B cell (primary cell): ENCODE data around the gene SNTG2. TPM values are rescaled to one million over a fixed set of nuclear protein-coding genes. Genes with fewer than 3 reads are reported as not detected.

Experiments
- ATAC-seq: fragments of 200-7000 bp; cut with Tn5 transposase; one replicate; pipeline ENCODE4 v1.10.0; 2021; ENCODE audit warnings: low read depth, mild to moderate bottlenecking, moderate number of reproducible peaks, moderate library complexity
- CTCF ChIA-PET: fragments of 350-600 bp; sonication (Branson Sonifier 250); formaldehyde crosslinking; loops from one replicate; lab custom pipeline; 2021; ENCODE audit warnings: antibody characterized with exemption, inconsistent platforms; lab: Charles Lee
- POLR2A ChIA-PET: fragments of 350-600 bp; sonication (Branson Sonifier 250); formaldehyde crosslinking; loops from one replicate; lab custom pipeline; 2021; ENCODE audit warnings: antibody characterized with exemption; lab: Charles Lee
- DNase-seq: peaks from one replicate; pipeline ENCODE4 v3.0.0; 2013
- H2AFZ ChIP-seq: 2 replicates; pipeline ENCODE4 v1.6.1; 2012; ENCODE audit warnings: mild to moderate bottlenecking, low read depth, low read length; ENCODE audit not compliant: insufficient read depth, poor library complexity, severe bottlenecking
- H3K27ac ChIP-seq, 2 donors: 1 replicate in 1 of 2; 2 replicates in 1 of 2; pipeline ENCODE4 v1.5.1; 2012 to 2013; ENCODE audit warnings: low read length in 2 of 2, mild to moderate bottlenecking in 2 of 2, moderate library complexity in 1 of 2
- H3K27me3 ChIP-seq, 4 experiments: fragments of 200-600 bp in 1 of 4; sonication (generic) in 1 of 4; replicated peaks in 1 of 4; 1 replicate in 2 of 4; 2 replicates in 2 of 4; pipeline versions ENCODE4 v1.6.1 to v1.7.0; 2013 to 2016; ENCODE audit warnings: low read length in 3 of 4, mild to moderate bottlenecking in 2 of 4, mixed read lengths in 1 of 4, moderate library complexity in 1 of 4; ENCODE audit not compliant: insufficient read depth in 4 of 4, control insufficient read depth in 3 of 4; ENCODE audit errors: control extremely low read depth in 1 of 4
- H3K36me3 ChIP-seq, 2 experiments: replicated peaks in 1 of 2; 1 replicate in 1 of 2; 2 replicates in 1 of 2; pipeline versions ENCODE4 v1.6.1 to v1.7.1; 2013; ENCODE audit warnings: low read length in 1 of 2; ENCODE audit not compliant: insufficient read depth in 2 of 2, control insufficient read depth in 1 of 2; ENCODE audit errors: control extremely low read depth in 1 of 2, extremely low read depth in 1 of 2
- H3K4me1 ChIP-seq, 2 donors: fragments of 200-600 bp in 1 of 2; sonication (generic) in 1 of 2; 1 replicate in 1 of 2; 2 replicates in 1 of 2; pipeline versions ENCODE4 v1.5.1 to v1.6.1; 2013 to 2017; ENCODE audit warnings: low read length in 2 of 2; ENCODE audit not compliant: control insufficient read depth in 2 of 2, insufficient read depth in 2 of 2
- H3K4me2 ChIP-seq: replicated peaks from 2 replicates; pipeline ENCODE3; 2012; ENCODE audit warnings: mild to moderate bottlenecking, low read depth, low read length; ENCODE audit not compliant: poor library complexity, severe bottlenecking
- H3K4me3 ChIP-seq, 5 experiments: fragments of 200-600 bp in 1 of 5; sonication (generic) in 1 of 5; 1 replicate in 3 of 5; 2 replicates in 2 of 5; pipeline versions ENCODE4 v1.5.1 to v1.7.0; 2011 to 2016; ENCODE audit warnings: low read length in 4 of 5, mild to moderate bottlenecking in 4 of 5, low read depth in 2 of 5, control low read depth in 1 of 5, moderate library complexity in 1 of 5; ENCODE audit not compliant: insufficient read depth in 1 of 5; ENCODE audit errors: control extremely low read depth in 1 of 5, extremely low read depth in 1 of 5
- H3K79me2 ChIP-seq: fragments of 200-600 bp; sonication (generic); one replicate; pipeline ENCODE4 v1.6.0; 2016; ENCODE audit warnings: low read length; ENCODE audit not compliant: control insufficient read depth, insufficient read depth
- H3K9ac ChIP-seq: fragments of 200-600 bp; sonication (generic); 2 replicates; pipeline ENCODE4 v1.6.1; 2017; ENCODE audit warnings: mild to moderate bottlenecking, low read length, moderate library complexity
- H3K9me3 ChIP-seq, 3 donors: one replicate each; pipeline versions ENCODE4 v1.6.1 to v1.7.1; 2013; ENCODE audit warnings: low read length in 2 of 3; ENCODE audit not compliant: control insufficient read depth in 2 of 3, insufficient read depth in 1 of 3; ENCODE audit errors: control extremely low read depth in 1 of 3
- H4K20me1 ChIP-seq: 2 replicates; pipeline ENCODE4 v1.6.0; 2012; ENCODE audit warnings: mild to moderate bottlenecking, low read length; ENCODE audit not compliant: insufficient read depth, control insufficient read depth, poor library complexity, severe bottlenecking
- H3K27ac Mint-ChIP-seq: one replicate; pipeline ENCODE4 v1.8.0; 2021; ENCODE audit warnings: mixed read lengths
- H3K27me3 Mint-ChIP-seq: one replicate; pipeline ENCODE4 v1.8.0; 2021; ENCODE audit warnings: mixed read lengths
- H3K4me1 Mint-ChIP-seq: one replicate; pipeline ENCODE4 v1.8.0; 2021; ENCODE audit warnings: mixed read lengths
- H3K4me3 Mint-ChIP-seq: one replicate; pipeline ENCODE4 v1.8.0; 2021; ENCODE audit warnings: mixed read lengths
- H3K9me3 Mint-ChIP-seq: one replicate; pipeline ENCODE4 v1.8.0; 2022; ENCODE audit warnings: mixed read lengths; ENCODE audit not compliant: insufficient read depth
- EZH2 ChIP-seq: IDR thresholded peaks from 2 replicates; pipeline ENCODE4 v1.6.1; 2012; ENCODE audit warnings: borderline replicate concordance, low read depth, mild to moderate bottlenecking, moderate library complexity, low read length; ENCODE audit not compliant: insufficient read depth, poor library complexity, severe bottlenecking
- whole genome bisulfite sequencing: methylation state at CpG from one replicate; pipeline ENCODE4 v1.1.5; 2013; ENCODE audit warnings: missing lambda C conversion rate; ENCODE audit not compliant: insufficient coverage; 5-methylcytosine and 5-hydroxymethylcytosine counted together
- intact Hi-C: fragments of 100-400 bp; cut with micrococcal nuclease; formaldehyde crosslinking; loops from one replicate; pipeline ENCODE4 v1.10.0; 2022
- polyA plus RNA-seq: library from polyadenylated mRNA; depleted of rRNA; stranded (reverse); fragments of >200 nt; gene quantifications from 2 replicates; pipeline ENCODE4 v1.2.3, GENCODE V29; 2012
- total RNA-seq, 2 donors: library from RNA; stranded (reverse); fragments of 120-200 nt in 1 of 2; gene quantifications; 1 replicate in 1 of 2; 2 replicates in 1 of 2; pipeline versions ENCODE4 v1.2.3 to v1.2.4, GENCODE V29; 2013 to 2022
- TF ChIP-seq, protein P1 (sequence below): fragments of 200-600 bp; IDR thresholded peaks from one replicate; pipeline ENCODE4 v1.8.0; 2022; ENCODE audit warnings: antibody characterized with exemption, mild to moderate bottlenecking

Gene SNTG2
- total and polyA plus RNA-seq, 2 donors (not counting 1 experiment from before 2014, with no cell fraction given) = 2.1 to 2.4 TPM

DNA sequence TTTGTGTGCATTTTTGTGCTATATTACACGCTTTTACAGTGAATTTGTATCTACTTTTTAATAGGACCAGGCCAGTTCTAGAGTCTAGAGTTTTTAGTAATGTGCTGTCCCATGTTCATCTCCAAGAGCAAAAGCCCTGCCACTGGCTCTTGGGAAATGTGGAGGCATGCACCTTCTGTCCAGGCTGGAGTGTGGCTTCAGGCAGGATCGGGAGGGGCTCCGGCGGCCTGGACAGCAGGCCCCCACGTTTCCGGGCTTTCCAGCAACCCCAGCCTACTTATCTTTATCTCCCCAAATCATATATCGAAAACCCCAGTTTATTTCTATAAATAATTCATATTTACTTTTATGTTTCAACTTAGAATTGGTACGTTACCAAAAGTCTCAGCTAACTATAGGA lies 78.2 kb downstream of the SNTG2 start:
- WGBS = 100% methylated on average over 1 of the region's 8 CpGs
- Histone ChIP-seq H3K4me2 (no peak overlapping the region), H3K9me3 (peaks cover 0 to 3% (median 0%) of the 10 kb centered on the region in 3 donors), H3K79me2 (no peaks in the 10 kb centered on the region), H3K27ac (no peak overlapping the region), H3K27me3 (no peaks in the 10 kb centered on the region), H3K4me1 (no peaks in the 10 kb centered on the region), H3K36me3 (no peaks in the 10 kb centered on the region), H2AFZ (no peak overlapping the region), H3K9ac (no peak overlapping the region), H4K20me1 (no peaks in the 10 kb centered on the region), H3K4me3 (no peak overlapping the region)
- CTCF ChIA-PET = no interaction called here
- Mint-ChIP-seq H3K27me3 (peaks cover 4% of the 10 kb centered on the region), H3K4me3 (no peak overlapping the region), H3K9me3 (no peaks in the 10 kb centered on the region), H3K4me1 (no peaks in the 10 kb centered on the region), H3K27ac (no peak overlapping the region)
- DNase-seq = no peak
- TF ChIP-seq, protein P1, sequence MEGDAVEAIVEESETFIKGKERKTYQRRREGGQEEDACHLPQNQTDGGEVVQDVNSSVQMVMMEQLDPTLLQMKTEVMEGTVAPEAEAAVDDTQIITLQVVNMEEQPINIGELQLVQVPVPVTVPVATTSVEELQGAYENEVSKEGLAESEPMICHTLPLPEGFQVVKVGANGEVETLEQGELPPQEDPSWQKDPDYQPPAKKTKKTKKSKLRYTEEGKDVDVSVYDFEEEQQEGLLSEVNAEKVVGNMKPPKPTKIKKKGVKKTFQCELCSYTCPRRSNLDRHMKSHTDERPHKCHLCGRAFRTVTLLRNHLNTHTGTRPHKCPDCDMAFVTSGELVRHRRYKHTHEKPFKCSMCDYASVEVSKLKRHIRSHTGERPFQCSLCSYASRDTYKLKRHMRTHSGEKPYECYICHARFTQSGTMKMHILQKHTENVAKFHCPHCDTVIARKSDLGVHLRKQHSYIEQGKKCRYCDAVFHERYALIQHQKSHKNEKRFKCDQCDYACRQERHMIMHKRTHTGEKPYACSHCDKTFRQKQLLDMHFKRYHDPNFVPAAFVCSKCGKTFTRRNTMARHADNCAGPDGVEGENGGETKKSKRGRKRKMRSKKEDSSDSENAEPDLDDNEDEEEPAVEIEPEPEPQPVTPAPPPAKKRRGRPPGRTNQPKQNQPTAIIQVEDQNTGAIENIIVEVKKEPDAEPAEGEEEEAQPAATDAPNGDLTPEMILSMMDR = no peak
- no peak for TF ChIP-seq EZH2
- intact Hi-C loops = no loop called here
- POLR2A ChIA-PET = no interaction called here
- ATAC-seq = no peak

DNA sequence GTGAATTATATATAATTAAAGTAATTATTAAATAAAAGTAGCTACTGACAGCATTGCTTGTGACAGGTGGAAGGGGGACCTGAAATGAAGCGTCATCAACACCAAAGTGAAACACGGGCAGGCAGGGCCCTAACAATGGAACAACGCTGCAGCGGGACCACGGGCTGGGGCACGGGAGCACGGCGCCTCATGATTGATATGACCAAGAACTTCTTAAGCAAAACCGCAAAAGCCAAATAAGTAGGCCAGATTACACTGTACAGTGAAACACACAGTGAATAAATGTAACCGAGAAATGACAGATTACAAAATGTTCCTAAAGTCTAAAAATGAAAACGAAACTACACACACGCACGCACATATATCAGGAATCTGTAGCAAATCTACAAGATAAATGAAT lies 81.4 kb downstream of the SNTG2 start:
- no peaks in the 10 kb centered on the region for H3K27me3 Mint-ChIP-seq
- Histone ChIP-seq H3K9me3 (peaks cover 0 to 3% (median 0%) of the 10 kb centered on the region in 3 donors), H3K4me3 (no peak overlapping the region), H3K4me1 (no peaks in the 10 kb centered on the region), H3K27me3 (no peaks in the 10 kb centered on the region), H3K27ac (no peak overlapping the region), H3K79me2 (no peaks in the 10 kb centered on the region), H3K9ac (no peak overlapping the region), H2AFZ (no peak overlapping the region), H3K36me3 (no peaks in the 10 kb centered on the region), H4K20me1 (no peaks in the 10 kb centered on the region), H3K4me2 (no peak overlapping the region)
- no peak for TF ChIP-seq EZH2
- TF ChIP-seq, protein P1 = no peak
- intact Hi-C loops = no loop called here
- ChIA-PET CTCF (no interaction called here), POLR2A (no interaction called here)
- DNase-seq (no peak), ATAC-seq (no peak)
- H3K27ac Mint-ChIP-seq = no peak overlapping the region
- H3K9me3 Mint-ChIP-seq = no peaks in the 10 kb centered on the region
- H3K4me3 Mint-ChIP-seq = no peak overlapping the region
- no peaks in the 10 kb centered on the region for H3K4me1 Mint-ChIP-seq
- WGBS = 95% methylated on average over 9 of the region's 13 CpGs
